ENCODE results near the gene USP10. TPM values are rescaled to one million over a fixed set of nuclear protein-coding genes. Genes with fewer than 3 reads are reported as not detected.

Gene USP10
- total RNA-seq, 4 donors from 2014 or later = 61.1 to 103 (median 74.4) TPM

- Histone ChIP-seq H3K36me3 (peaks cover 0 to 4% of the 10 kb centered on the region in 2 donors), H3K4me3 (no peak overlapping the region), H3K27me3 (no peaks in the 10 kb centered on the region), H3K9me3 (no peaks in the 10 kb centered on the region), H3K27ac (no peak overlapping the region), H3K4me1 (no peaks in the 10 kb centered on the region)
- DNase-seq (no peak), ATAC-seq (no peak)
- TF ChIP-seq CTCF (IDR thresholded peaks at IDR 0.05 in 4 of 5, conservative IDR thresholded peaks at IDR 0.05 in 1 of 5) = no peak
- no peak for TF ChIP-seq POLR2A (IDR thresholded peaks at IDR 0.05)
- intact Hi-C loops (cut with DNase I; ENCODE audit: low total_unique reads) (no loop called here), in situ Hi-C loops (cut with MboI; ENCODE audit: low sequenced_read_pairs in 4 of 4) (loop anchor here in 3 of 4 donors (5.0 to 10.0 kb wide), 2 partner anchors 55 to 57 kb away; no protein-coding TSS in a partner anchor)
Observed at GRCh38 chr16:84670063-84670462, 29.7 kb upstream of the USP10 start.

- H3K27me3 ChIP-seq = no peaks in the 10 kb centered on the region
- peak; percentile 78 to 93 for ATAC-seq
- H3K36me3 ChIP-seq = no peaks in the 10 kb centered on the region
- in situ Hi-C loops (cut with MboI; ENCODE audit: low sequenced_read_pairs in 4 of 4) (loop anchor here in 3 of 4 donors (5.0 to 10.0 kb wide), 2 partner anchors 52 to 55 kb away; no protein-coding TSS in a partner anchor), intact Hi-C loops (cut with DNase I; ENCODE audit: low total_unique reads) (loop anchor here (1.0 to 2.0 kb wide), 2 partner anchors 54 to 66 kb away; no protein-coding TSS in a partner anchor)
- H3K4me1 ChIP-seq = no peaks in the 10 kb centered on the region
- H3K27ac ChIP-seq = no peak overlapping the region
- H3K4me3 ChIP-seq = no peak overlapping the region
- TF ChIP-seq CTCF (IDR thresholded peaks at IDR 0.05 in 4 of 5, conservative IDR thresholded peaks at IDR 0.05 in 1 of 5) (peak; percentile 79 to 94 (median 90)), POLR2A (IDR thresholded peaks at IDR 0.05) (no peak)
- DNase-seq = peak; percentile 40 to 63
- no peaks in the 10 kb centered on the region for H3K9me3 ChIP-seq
Observed at GRCh38 chr16:84672276-84673202, 27.3 kb upstream of the USP10 start.

- in situ Hi-C loops (cut with MboI; ENCODE audit: low sequenced_read_pairs in 4 of 4) = loop anchor here in 3 of 4 donors (5.0 to 10.0 kb wide), 2 partner anchors 52 to 54 kb away; no protein-coding TSS in a partner anchor
- ATAC-seq = peak; percentile 23 to 24
- H3K9me3 ChIP-seq = no peaks in the 10 kb centered on the region
- H3K27ac ChIP-seq = no peak overlapping the region
- no peak for DNase-seq
- H3K27me3 ChIP-seq = peaks cover 0 to 2% (median 0%) of the 10 kb centered on the region in 3 donors
- intact Hi-C loops (cut with DNase I; ENCODE audit: low total_unique reads) = loop anchor here (2.0 kb wide), 1 partner anchor 66 kb away; no protein-coding TSS in a partner anchor
- H3K4me3 ChIP-seq = no peak overlapping the region
- no peaks in the 10 kb centered on the region for H3K4me1 ChIP-seq
- TF ChIP-seq POLR2A (IDR thresholded peaks at IDR 0.05) = no peak
- no peak for TF ChIP-seq CTCF (IDR thresholded peaks at IDR 0.05 in 4 of 5, conservative IDR thresholded peaks at IDR 0.05 in 1 of 5)
- no peaks in the 10 kb centered on the region for H3K36me3 ChIP-seq
Observed at GRCh38 chr16:84673203-84673535, 26.6 kb upstream of the USP10 start.

GRCh38 chr16:84673561-84673960, 26.2 kb upstream of the USP10 start:
- ATAC-seq = no peak
- Histone ChIP-seq H3K36me3 (no peaks in the 10 kb centered on the region), H3K9me3 (no peaks in the 10 kb centered on the region), H3K4me3 (no peak overlapping the region), H3K27ac (no peak overlapping the region), H3K27me3 (peaks cover 0 to 2% (median 0%) of the 10 kb centered on the region in 3 donors), H3K4me1 (no peaks in the 10 kb centered on the region)
- TF ChIP-seq CTCF (IDR thresholded peaks at IDR 0.05 in 4 of 5, conservative IDR thresholded peaks at IDR 0.05 in 1 of 5) (no peak), POLR2A (IDR thresholded peaks at IDR 0.05) (no peak)
- in situ Hi-C loops (cut with MboI; ENCODE audit: low sequenced_read_pairs in 4 of 4) (loop anchor here in 3 of 4 donors (5.0 to 10.0 kb wide), 2 partner anchors 51 to 54 kb away; no protein-coding TSS in a partner anchor), intact Hi-C loops (cut with DNase I; ENCODE audit: low total_unique reads) (loop anchor here (2.0 kb wide), 1 partner anchor 65 kb away; no protein-coding TSS in a partner anchor)
- no peak for DNase-seq
